ENCODE measurements around the gene PSAP.
A peak's percentile ranks its signal among the peaks of the same experiment; 100 is the strongest.

Gene PSAP

DNA sequence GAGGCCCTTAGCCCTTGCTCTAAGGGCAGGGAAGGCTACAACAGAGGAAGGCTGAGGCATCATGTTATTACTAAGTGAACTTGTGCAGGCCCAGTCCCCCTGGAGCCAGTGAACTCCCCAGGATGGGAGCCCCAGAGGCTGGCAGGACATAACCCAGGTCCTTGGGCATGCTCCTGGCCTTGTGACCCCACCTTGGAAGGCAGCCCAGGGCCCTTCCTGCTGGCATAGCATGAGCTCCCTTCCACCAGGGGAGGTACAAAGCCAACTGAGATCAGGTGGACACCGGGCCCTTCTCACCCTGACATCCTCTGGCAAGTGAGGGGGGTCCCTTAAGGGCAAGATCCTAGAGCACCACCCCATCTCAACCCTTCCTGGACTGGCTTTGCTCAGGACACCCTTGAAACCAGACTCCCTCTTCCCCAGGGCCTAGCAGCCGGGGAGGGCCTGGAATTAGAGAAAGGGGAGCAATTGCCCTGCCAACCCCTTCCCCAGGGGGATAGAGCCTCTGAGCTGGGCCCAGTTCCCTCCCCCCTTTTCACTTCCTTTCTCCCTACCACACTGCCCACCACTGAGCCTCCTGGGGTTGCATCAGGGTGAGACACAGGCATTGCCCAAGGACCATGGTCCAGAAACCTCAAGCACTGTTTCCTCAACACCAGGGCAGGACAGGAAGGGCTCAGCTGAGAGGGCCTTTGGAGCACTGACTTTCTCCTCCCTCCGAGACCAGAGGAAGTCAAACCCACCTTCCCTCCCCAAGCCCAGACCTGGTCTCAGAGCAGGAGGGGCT, 75.9 kb downstream of the PSAP start:
- TF ChIP-seq EZH2phosphoT487 (conservative IDR thresholded peaks at IDR 0.05; ENCODE audit: low read length) (no peak), CTCF (IDR thresholded peaks at IDR 0.05; ENCODE audit: insufficient read depth, low read length, poor library complexity, severe bottlenecking) (no peak)
- no peaks in the 10 kb centered on the region for H4K20me1 ChIP-seq (ENCODE audit: low read depth, low read length)
- H3K4me3 ChIP-seq (ENCODE audit: insufficient read depth, low read length, poor library complexity, severe bottlenecking), result no peak overlapping the region
- no peaks in the 10 kb centered on the region for H3K9me2 ChIP-seq (replicated peaks; ENCODE audit: insufficient read depth, low read length)
- H3K36me3 ChIP-seq (ENCODE audit: low read length), result no peaks in the 10 kb centered on the region
- no peaks in the 10 kb centered on the region for H3K79me2 ChIP-seq (ENCODE audit: insufficient read depth, low read length)
- H3K9me3 ChIP-seq (ENCODE audit: insufficient read depth, low read length), result no peaks in the 10 kb centered on the region
- no peak overlapping the region for H3K4me2 ChIP-seq (ENCODE audit: low read depth, low read length, poor library complexity, severe bottlenecking)
- no peak overlapping the region for H3K9ac ChIP-seq (ENCODE audit: low read length)
- H2AFZ ChIP-seq (ENCODE audit: low read depth, low read length, severe bottlenecking), result no peak overlapping the region
- no peak overlapping the region for H3K27ac ChIP-seq (ENCODE audit: low read depth, low read length)
- no peaks in the 10 kb centered on the region for H3K27me3 ChIP-seq (ENCODE audit: low read length)
- H3F3A ChIP-seq (ENCODE audit: insufficient read depth), result no peaks in the 10 kb centered on the region

DNA sequence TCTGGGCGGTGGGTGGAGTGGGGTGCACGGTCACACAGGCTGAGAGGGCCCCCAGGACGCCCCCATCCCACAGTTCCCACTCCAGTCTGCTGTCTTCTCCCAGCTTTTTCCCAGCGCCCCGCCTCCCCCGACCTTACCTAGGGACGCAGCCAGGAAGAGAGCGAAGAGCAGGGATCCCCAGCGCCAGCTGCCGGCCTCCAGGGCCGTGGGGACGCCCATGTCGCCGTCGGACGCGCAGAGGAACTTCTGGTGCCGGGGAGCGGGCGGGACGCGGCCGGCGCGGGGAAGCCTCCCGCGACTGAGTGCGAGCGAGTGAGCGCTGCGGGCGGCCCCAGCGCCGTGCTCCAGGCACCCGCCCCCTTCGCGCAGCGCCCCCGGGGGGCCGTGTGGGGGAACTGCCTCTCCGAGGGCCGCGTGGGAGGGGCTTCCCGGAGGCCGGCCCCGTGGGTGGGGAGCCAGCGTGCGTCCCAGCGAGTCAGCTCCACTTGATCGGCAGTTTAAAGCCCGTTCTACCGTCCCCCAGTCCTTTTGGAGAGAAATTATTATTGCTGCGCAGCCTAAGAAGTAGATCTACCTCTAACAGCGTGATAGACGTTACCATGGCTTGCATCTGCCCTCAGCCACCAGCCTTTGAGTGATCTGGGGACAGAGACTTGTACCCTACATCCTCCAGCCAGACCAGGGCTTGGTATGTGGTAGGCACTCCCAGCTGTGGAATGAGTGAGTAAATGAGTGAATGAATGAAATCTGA, 77.7 kb downstream of the PSAP start, which contains the start of gene VSIR:
Gene VSIR (minus strand): TSS at position 300 of the 751 bp plus-strand sequence. CDS start 81 bp downstream, at position 219.
- Histone ChIP-seq H3K9ac (ENCODE audit: low read length) (no peak within 1 kb of the TSS), H3K4me3 (ENCODE audit: insufficient read depth, low read length, poor library complexity, severe bottlenecking) (no peak within 1 kb of the TSS)

GRCh38 chr10:71772832-71773220, 78.2 kb downstream of the PSAP start:
- no peak overlapping the region for H3K9ac ChIP-seq (ENCODE audit: low read length)
- H3F3A ChIP-seq (ENCODE audit: insufficient read depth), result no peaks in the 10 kb centered on the region
- no peaks in the 10 kb centered on the region for H3K27me3 ChIP-seq (ENCODE audit: low read length)
- no peak overlapping the region for H2AFZ ChIP-seq (ENCODE audit: low read depth, low read length, severe bottlenecking)
- no peak overlapping the region for H3K4me2 ChIP-seq (ENCODE audit: low read depth, low read length, poor library complexity, severe bottlenecking)
- no peak overlapping the region for H3K27ac ChIP-seq (ENCODE audit: low read depth, low read length)
- H4K20me1 ChIP-seq (ENCODE audit: low read depth, low read length), result no peaks in the 10 kb centered on the region
- no peaks in the 10 kb centered on the region for H3K9me3 ChIP-seq (ENCODE audit: insufficient read depth, low read length)
- H3K79me2 ChIP-seq (ENCODE audit: insufficient read depth, low read length), result no peaks in the 10 kb centered on the region
- H3K4me3 ChIP-seq (ENCODE audit: insufficient read depth, low read length, poor library complexity, severe bottlenecking), result no peak overlapping the region
- no peaks in the 10 kb centered on the region for H3K36me3 ChIP-seq (ENCODE audit: low read length)
- TF ChIP-seq CTCF (IDR thresholded peaks at IDR 0.05; ENCODE audit: insufficient read depth, low read length, poor library complexity, severe bottlenecking) (no peak), EZH2phosphoT487 (conservative IDR thresholded peaks at IDR 0.05; ENCODE audit: low read length) (no peak)
- no peaks in the 10 kb centered on the region for H3K9me2 ChIP-seq (replicated peaks; ENCODE audit: insufficient read depth, low read length)

More for the DNA sequence above, 77.7 kb downstream of the PSAP start, which contains the start of gene VSIR:
- Histone ChIP-seq H3K4me2 (ENCODE audit: low read depth, low read length, poor library complexity, severe bottlenecking) (no peak within 1 kb of the TSS), H2AFZ (ENCODE audit: low read depth, low read length, severe bottlenecking) (no peak within 1 kb of the TSS), H4K20me1 (ENCODE audit: low read depth, low read length) (no peaks in the 10 kb centered on the region), H3K79me2 (ENCODE audit: insufficient read depth, low read length) (no peaks in the 10 kb centered on the region), H3K9me2 (replicated peaks; ENCODE audit: insufficient read depth, low read length) (no peaks in the 10 kb centered on the region), H3K36me3 (ENCODE audit: low read length) (no peaks in the 10 kb centered on the region), H3K9me3 (ENCODE audit: insufficient read depth, low read length) (no peaks in the 10 kb centered on the region), H3F3A (ENCODE audit: insufficient read depth) (no peaks in the 10 kb centered on the region), H3K27ac (ENCODE audit: low read depth, low read length) (no peak within 1 kb of the TSS), H3K27me3 (ENCODE audit: low read length) (no peaks in the 10 kb centered on the region)
- peak; percentile 20 for TF ChIP-seq CTCF (IDR thresholded peaks at IDR 0.05; ENCODE audit: insufficient read depth, low read length, poor library complexity, severe bottlenecking)
- no peak for TF ChIP-seq EZH2phosphoT487 (conservative IDR thresholded peaks at IDR 0.05; ENCODE audit: low read length)

Measured in SU-DHL-6 (cell line).